Measurements from ENCODE around the gene DPYSL4.

Gene DPYSL4

GRCh38 chr10:132193907-132194552, 7.3 kb downstream of the DPYSL4 start:
- DNase-seq (ENCODE audit: low read depth in 2 of 2, low spot score in 1 of 2), result no peak

- no peak for DNase-seq (ENCODE audit: low read depth in 2 of 2, low spot score in 1 of 2)
These were observed 8.0 kb downstream of the DPYSL4 start for GRCh38 chr10:132194726-132195125.

GRCh38 chr10:132195366-132196075, 8.8 kb downstream of the DPYSL4 start:
- DNase-seq (ENCODE audit: low read depth in 2 of 2, low spot score in 1 of 2), result no peak

- no peak for DNase-seq (ENCODE audit: low read depth in 2 of 2, low spot score in 1 of 2)
These were observed 9.7 kb downstream of the DPYSL4 start for GRCh38 chr10:132196178-132197113.

GRCh38 chr10:132197271-132198067, 10.7 kb downstream of the DPYSL4 start:
- DNase-seq (ENCODE audit: low read depth in 2 of 2, low spot score in 1 of 2), result no peak

GRCh38 chr10:132198068-132198370, 11.3 kb downstream of the DPYSL4 start:
- DNase-seq (ENCODE audit: low read depth in 2 of 2, low spot score in 1 of 2), result no peak

GRCh38 chr10:132198381-132199181, 11.8 kb downstream of the DPYSL4 start:
- no peak for DNase-seq (ENCODE audit: low read depth in 2 of 2, low spot score in 1 of 2)

GRCh38 chr10:132199268-132199853, 12.6 kb downstream of the DPYSL4 start:
- DNase-seq (ENCODE audit: low read depth in 2 of 2, low spot score in 1 of 2), result no peak

- DNase-seq (ENCODE audit: low read depth in 2 of 2, low spot score in 1 of 2), result no peak
These were observed 13.1 kb downstream of the DPYSL4 start for GRCh38 chr10:132199854-132200311.

GRCh38 chr10:132200344-132201110, 13.8 kb downstream of the DPYSL4 start:
- DNase-seq (ENCODE audit: low read depth in 2 of 2, low spot score in 1 of 2), result no peak

GRCh38 chr10:132201111-132201969, 14.6 kb downstream of the DPYSL4 start:
- DNase-seq (ENCODE audit: low read depth in 2 of 2, low spot score in 1 of 2), result no peak

GRCh38 chr10:132202070-132202970, 15.6 kb downstream of the DPYSL4 start:
- no peak for DNase-seq (ENCODE audit: low read depth in 2 of 2, low spot score in 1 of 2)

GRCh38 chr10:132203256-132204077, 16.7 kb downstream of the DPYSL4 start:
- no peak for DNase-seq (ENCODE audit: low read depth in 2 of 2, low spot score in 1 of 2)

- DNase-seq (ENCODE audit: low read depth in 2 of 2, low spot score in 1 of 2), result no peak
These were observed 17.5 kb downstream of the DPYSL4 start for GRCh38 chr10:132204078-132204780.

- no peak for DNase-seq (ENCODE audit: low read depth in 2 of 2, low spot score in 1 of 2)
These were observed 18.2 kb downstream of the DPYSL4 start for GRCh38 chr10:132204781-132205473.

Data from stimulated activated CD8-positive, alpha-beta memory T cell treated with anti-CD3 and anti-CD28 coated beads, Interleukin-4, amount 100 ng/mL, for 4 hours (primary cell).